D341Med (cell line): Measurements from ENCODE around the gene GP1BA.

Source experiments
- DNase-seq: peaks from one replicate; pipeline ENCODE4 v3.0.0; 2012; ENCODE audit warnings: low spot score

GP1BA gene

GRCh38 chr17:4938688-4939545, 6.8 kb downstream of the GP1BA start:
- no peak for DNase-seq

GRCh38 chr17:4939546-4939795, 7.4 kb downstream of the GP1BA start:
- no peak for DNase-seq

DNA sequence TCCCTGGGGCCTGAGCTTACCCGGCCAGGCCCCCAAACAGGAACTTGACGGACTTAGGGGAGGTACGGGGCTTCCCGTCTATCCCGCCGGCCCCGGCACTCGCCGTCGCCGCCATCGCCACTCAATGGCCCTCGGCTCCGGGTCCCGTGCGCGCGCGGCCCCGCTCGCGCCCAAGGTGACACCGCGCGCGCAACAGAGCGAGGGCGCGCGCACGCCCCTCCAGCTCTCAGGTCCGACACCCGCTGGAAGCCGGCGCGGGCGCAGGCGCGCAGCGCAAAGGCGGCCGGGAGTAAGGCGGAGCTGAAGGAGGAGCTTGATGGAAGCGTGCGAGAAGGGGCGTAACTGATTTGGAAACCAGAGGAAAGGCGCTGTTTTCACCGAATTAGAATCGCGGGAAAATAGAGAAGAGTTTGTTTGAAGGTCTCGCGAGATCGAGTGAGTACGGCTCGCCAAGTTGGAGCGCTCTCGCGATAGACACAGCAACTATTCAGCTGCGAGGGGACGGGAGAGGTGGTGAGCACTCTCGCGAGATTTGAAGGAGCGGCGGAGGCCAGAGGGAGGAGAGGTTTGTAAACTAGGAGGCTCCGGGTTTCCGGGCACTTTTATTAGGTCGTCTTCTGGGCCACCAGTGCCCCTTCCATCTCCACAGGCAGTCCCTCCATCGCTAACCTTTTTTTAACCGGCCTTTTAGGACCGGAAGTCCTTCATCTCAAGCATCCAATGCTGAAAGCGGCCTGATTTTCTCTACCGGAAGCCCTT, 7.9 kb downstream of the GP1BA start, which contains the start of the genes RNF167 and SLC25A11:
Gene RNF167, plus strand, starts transcription at position 473 of the 759 bp plus-strand sequence. CDS start 642 bp downstream, outside the sequence.
Gene SLC25A11, minus strand, starts transcription at position 251 of the 759 bp plus-strand sequence. Its CDS starts 136 bp downstream, at position 115.
- peak; percentile 94 for DNase-seq

GRCh38 chr17:4940555-4941318, 8.7 kb downstream of the GP1BA start:
- peak; percentile 77 for DNase-seq

GRCh38 chr17:4941319-4941610, 9.2 kb downstream of the GP1BA start:
- no peak for DNase-seq

DNA sequence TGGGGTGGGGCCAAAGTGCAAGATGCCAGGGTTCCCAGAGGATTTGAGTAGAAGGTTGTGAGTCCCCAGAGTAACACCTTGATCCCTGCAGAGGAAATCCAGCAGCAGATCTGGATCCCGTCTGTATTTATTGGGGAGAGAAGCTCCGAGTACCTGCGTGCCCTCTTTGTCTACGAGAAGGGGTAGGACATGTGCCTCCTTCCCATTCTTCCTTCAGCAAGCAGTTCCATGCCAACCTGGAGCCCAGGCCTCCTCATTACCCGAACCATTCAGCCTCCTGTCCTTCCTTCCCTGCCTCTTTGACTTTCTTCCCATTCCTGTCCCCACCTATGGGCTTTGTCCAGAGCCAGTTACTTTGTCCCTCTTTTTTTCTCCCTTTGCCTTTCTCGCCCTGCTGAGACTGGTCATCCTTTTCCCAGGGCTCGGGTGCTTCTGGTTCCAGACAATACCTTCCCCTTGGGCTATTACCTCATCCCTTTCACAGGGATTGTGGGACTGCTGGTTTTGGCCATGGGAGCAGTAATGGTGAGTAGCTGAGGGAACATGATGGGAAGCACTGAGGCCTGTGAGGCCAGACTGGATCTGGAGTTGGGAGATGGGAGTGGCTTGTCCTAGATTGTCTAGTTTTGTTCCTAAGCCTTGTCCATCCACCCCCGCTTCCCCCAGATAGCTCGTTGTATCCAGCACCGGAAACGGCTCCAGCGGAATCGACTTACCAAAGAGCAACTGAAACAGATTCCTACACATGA, 10.9 kb downstream of the GP1BA start:
- no peak for DNase-seq

DNA sequence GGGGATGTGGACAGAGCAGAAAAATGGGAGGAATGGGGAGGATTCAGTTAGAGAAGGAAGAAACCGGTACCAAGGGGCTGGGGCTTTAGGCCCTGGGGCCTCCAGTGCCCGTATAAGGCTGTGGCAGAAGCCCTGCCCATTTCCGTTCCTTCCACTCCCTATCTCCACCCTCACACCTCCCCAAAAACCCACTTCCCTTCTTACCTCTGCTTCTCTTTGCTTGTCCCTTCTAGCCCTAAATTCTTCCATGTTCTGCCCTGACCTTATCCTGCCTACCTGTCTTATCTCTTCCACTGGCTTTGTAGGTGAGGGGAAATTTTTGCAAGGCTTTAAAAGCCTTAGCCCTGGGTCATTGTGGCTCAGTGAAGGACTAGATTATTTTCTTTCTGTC, 12.1 kb downstream of the GP1BA start:
- DNase-seq = no peak

DNA sequence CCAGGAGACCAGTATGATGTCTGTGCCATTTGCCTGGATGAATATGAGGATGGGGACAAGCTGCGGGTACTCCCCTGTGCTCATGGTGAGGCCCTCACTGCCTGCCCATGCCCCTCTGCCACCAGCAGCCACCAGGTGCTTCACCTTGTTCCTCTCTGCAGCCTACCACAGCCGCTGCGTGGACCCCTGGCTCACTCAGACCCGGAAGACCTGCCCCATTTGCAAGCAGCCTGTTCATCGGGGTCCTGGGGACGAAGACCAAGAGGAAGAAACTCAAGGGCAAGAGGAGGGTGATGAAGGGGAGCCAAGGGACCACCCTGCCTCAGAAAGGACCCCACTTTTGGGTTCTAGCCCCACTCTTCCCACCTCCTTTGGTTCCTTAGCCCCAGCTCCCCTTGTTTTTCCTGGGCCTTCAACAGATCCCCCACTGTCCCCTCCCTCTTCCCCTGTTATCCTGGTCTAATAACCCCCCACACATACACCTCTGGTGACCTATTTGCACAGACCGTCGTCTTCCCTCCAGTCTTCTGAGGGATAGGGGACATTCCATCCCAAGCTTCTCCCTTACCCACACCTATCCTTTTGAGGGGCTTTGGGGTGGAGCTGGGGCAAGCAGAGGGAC, 12.6 kb downstream of the GP1BA start:
- no peak for DNase-seq

GRCh38 chr17:4945176-4945943, 13.3 kb downstream of the GP1BA start:
- no peak for DNase-seq

DNA sequence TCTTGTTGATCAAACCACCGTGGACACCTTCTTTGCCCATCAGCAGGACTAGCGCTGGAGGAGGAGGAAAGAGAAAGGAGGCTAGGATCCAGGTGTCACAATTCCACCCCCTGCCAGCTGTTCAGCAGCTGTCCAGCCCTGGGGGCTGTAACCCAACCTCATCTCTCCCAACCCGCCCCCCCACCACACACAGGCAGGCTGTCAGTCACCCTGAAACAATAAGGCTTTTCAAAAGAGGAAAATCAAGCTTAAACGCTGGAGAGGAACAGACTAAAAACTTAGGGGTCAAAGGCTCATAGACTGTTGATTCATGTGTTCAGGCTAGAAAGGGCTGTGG, 13.8 kb downstream of the GP1BA start:
- no peak for DNase-seq

DNA sequence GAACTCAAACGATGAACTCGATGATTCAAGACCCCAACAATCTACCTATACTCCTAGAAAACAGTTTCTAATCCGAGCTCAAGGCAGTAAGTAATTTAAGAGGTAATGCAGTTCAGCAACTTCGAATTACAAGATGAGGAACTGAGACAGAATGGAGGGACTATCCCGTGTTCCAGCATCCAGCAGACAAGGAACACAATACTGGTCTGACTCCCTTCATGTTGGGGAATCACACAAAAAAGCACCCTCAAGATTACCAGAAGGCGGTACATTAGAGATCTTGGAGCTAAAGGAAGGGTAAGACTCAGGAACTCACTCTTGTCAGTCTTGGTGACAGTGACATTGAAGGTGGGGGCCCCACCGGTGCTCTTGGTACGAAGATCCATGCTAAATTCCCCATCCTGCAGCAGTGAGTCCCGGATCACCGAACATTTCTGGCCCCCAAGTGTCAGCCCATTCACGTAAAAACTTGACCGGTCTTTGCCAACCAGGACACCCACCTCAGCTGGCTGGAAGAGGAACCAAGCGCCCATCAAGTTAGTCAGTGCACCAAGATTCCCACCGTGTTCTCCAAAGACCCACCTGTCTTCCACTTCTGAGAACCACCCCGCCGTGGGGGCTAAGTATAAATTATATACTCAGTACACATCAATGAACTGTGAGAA, 14.4 kb downstream of the GP1BA start:
- no peak for DNase-seq

DNA sequence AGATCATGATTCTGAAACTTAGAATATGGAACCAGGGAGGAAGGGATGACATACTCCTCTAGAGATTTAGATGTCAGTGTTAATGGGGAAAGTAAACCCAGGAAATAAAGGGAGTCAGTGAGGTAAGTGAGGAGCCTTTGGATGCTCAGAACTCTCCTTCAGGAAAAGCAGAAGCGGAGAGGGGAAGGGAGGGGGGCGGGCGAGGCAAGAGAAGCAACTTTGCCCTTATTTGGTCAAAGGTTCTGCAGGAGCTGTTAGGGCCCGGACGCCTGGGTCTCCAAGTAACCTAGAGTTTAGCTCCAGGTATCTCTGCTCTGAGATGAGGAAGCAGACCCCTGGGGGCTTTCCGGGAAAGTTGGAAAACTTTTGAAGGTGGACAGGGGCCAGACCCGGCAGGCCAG, 14.9 kb downstream of the GP1BA start:
- no peak for DNase-seq

DNA sequence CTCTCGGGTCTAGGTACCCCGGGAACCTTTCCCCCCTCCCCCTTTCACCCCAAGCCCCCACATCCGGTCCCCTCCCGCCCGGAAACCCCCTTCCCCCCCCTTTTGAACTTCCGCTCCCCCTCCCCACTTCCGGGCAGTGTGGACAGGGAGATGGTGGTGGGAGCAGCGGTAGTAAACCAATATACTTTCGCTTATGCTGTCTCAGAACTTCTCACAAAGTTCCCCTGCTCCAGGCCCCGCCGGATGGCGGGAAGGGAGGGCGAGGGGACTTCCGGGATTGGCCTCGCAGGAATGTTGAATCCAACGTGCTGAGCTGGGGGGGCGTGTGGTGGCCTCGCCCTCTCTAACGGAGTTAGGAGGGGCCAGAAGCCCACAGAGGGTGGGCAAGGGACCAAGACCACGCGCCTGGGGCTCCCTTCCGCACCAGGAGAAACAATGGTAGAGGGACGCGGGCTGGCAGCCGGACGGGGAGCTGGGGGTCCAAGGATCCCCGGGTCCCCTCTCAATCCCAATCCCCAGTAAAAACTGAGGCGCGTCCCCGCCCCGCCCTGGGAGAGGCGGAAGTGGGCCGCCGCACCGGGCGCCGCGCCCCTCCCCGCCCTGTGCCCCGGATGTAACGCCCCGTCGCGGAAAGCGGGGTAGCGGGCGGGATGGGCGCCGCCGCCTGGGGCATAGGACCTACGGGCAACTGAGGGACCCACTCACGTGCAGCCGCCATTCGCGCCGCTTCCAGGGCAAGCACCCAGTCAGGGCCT, 15.5 kb downstream of the GP1BA start:
- peak; percentile 63 for DNase-seq

DNA sequence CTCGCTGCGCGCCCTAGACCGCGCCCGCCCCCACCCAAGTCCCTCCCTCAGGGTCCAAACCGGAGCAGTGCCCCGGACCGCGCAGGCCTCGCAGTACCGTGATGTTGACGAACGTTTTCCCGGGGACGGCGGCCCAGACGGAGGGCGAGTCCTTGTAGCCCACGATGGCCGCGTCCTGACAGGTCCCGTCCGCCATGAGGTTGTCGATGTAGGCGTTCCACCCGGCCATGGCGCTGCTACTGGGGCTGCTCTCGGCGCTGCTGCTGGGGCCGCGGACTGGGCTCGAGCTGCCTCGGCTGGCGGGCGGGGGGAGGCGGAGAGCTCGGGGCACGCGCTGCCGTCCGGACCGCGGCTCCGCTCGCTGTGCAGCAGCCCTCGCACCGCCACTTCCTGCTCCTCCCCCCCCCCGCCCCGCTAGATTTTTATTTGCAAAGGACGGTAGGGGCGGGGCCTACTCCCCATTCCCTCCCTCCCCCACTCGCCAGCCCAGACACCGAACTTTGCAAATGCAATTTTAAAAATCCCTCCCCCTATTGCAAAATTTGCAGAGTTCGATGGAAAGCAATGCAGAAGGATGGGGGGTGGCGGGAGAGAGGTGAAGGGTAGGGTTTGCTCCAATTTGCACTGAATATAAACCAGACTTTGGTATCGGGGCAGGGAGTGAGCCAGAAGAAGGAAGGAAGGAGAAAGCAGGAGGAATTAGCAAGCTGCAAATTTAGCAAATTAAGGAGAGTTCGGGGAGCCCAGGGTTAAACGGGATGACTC, 16.3 kb downstream of the GP1BA start, which contains the start of gene PFN1:
Gene PFN1, minus strand, starts transcription at position 365 of the 765 bp plus-strand sequence. Its CDS starts 136 bp downstream, at position 229.
- peak; percentile 77 for DNase-seq

- DNase-seq = peak; percentile 88
These were observed 16.8 kb downstream of the GP1BA start for GRCh38 chr17:4948931-4949320.

DNA sequence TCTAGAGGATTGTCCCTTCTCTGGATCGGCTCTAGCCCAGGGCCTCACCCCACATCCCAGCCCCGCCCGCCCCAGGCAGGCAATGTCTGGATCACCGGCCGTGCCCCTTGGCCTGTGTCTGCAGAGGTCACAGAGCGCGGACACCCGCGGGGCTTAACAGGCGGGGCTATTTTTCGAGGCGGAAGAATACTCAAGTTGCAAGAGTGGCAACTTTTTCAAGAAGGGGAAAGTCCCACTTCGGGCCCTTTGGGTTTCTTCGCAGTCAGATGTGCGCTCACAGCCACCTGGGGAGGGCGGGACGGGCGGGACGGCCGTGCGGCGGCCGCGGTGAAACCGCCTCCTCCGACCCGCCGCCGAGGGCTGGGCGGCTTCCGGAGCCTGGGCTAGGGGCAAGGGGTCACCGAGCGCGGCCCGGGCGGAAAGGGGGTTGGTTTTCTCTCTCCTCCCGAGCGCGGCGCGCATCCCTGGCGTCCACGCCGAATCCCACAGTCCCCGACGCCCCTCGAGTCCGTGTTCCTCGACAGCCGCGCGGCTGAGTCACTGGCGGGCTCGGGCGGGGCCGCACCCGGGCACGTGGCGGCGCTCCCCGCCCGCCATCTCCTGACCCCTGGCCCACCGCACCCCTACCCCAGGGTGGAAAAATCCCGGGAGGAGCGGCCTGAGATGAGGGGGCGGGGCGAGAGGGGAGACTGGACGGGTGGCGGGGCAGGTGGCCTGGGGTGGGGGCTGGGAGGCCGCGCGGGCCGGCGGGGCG, 17.4 kb downstream of the GP1BA start:
- peak; percentile 72 for DNase-seq

DNA sequence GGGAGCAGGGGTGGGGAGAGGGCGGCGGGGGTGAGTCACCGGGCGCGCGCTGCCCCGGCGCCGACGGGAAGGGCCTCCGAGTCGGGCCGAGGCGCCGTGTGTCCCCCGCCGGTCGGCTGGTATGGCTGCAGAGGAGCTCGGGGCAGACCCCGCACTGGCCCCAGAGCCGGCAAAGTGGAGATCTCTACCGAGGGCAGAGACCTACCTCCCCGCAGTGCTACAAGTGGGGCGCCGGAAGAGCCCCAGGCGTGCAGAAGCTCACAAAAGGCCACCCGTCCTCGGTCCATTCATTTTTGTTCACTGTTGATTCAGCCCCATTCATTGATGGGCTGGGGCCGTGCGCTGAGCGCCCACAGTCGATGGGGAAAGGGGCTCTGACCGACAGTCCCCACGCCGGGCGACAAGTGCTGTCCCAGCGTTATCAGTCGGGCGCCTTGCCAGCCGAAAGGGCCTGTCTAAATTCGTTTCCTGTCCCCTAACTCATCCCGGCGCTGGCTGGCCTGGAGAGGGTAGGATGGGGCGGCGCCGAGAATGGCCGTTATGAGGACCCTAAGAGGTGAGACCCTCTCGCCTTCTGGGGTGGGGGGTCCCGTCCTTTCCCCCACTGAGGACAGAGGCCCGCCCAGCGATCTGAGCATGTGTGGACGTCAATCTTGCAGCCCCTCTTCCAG, 18.1 kb downstream of the GP1BA start:
- DNase-seq = no peak
